Heart right ventricle (tissue), 16 donors: ENCODE measurements around the gene CPNE2. TPM values are rescaled to one million over a fixed set of nuclear protein-coding genes. Genes with fewer than 3 reads are reported as not detected.
"Not testable (repeated sequence)": the region's sequence is repeated elsewhere in the genome, so short reads cannot be mapped to it uniquely, and the experiment has no call there.

Experiments used
- ATAC-seq, 8 donors: fragments of 200-7000 bp; cut with Tn5 transposase; one replicate each; pipeline ENCODE4 v1.9.1; 2020; ENCODE audit warnings: mild to moderate bottlenecking in 8 of 8, moderate library complexity in 8 of 8, moderate number of reproducible peaks in 1 of 8
- DNase-seq, 2 donors: peaks; one replicate each; pipeline ENCODE4 v3.0.0-alpha.2; 2020
- H3K27ac ChIP-seq, 10 donors: fragments of 200-600 bp; sonication (generic) in 2 of 10; one replicate each; pipeline versions ENCODE4 v1.5.0 to v1.8.0; 2020 to 2022; ENCODE audit warnings: mild to moderate bottlenecking in 3 of 10
- H3K27me3 ChIP-seq, 7 donors: fragments of 200-600 bp; one replicate each; pipeline ENCODE4 v1.8.0; 2021 to 2022; ENCODE audit warnings: mild to moderate bottlenecking in 2 of 7
- H3K36me3 ChIP-seq, 9 donors: fragments of 200-600 bp; sonication (generic) in 1 of 9; one replicate each; pipeline versions ENCODE4 v1.5.0 to v1.8.0; 2020 to 2022; ENCODE audit warnings: mild to moderate bottlenecking in 2 of 9
- H3K4me1 ChIP-seq, 9 donors: fragments of 200-600 bp; sonication (generic) in 1 of 9; one replicate each; pipeline versions ENCODE4 v1.5.0 to v1.8.0; 2020 to 2022; ENCODE audit warnings: mild to moderate bottlenecking in 4 of 9
- H3K4me3 ChIP-seq, 10 donors: fragments of 200-600 bp; sonication (generic) in 2 of 10; one replicate each; pipeline versions ENCODE4 v1.5.0 to v1.8.0; 2020 to 2022; ENCODE audit warnings: mild to moderate bottlenecking in 7 of 10, moderate library complexity in 2 of 10
- H3K9me3 ChIP-seq, 11 donors: fragments of 200-600 bp in 10 of 11; sonication (generic) in 2 of 11; one replicate each; pipeline versions ENCODE4 v1.5.0 to v1.8.0; 2013 to 2022; ENCODE audit warnings: mild to moderate bottlenecking in 2 of 11, control low read depth in 1 of 11, moderate library complexity in 1 of 11
- WGBS, 2 donors: extraction: QIAGEN DNeasy Blood & Tissue Kit; methylation state at CpG; one replicate each; pipeline ENCODE4 v1.1.7; 2013; ENCODE audit warnings: inconsistent platforms in 1 of 2; 5-methylcytosine and 5-hydroxymethylcytosine counted together
- intact Hi-C, 10 donors: fragments of 100-400 bp; cut with DNase I; formaldehyde crosslinking; loops; one replicate each; pipeline versions ENCODE4 v1.11.1 to v1.14.2; 2022
- polyA plus RNA-seq, 2 donors: library from polyadenylated mRNA; stranded (reverse); fragments of 200-250 nt; gene quantifications; one replicate each; pipeline ENCODE4 v1.2.3, GENCODE V29; 2013
- total RNA-seq, 10 donors: library from RNA; stranded (reverse); fragmentation: NEBNext Ultra II Directional in 3 of 10; extraction: Animal tissue kit (Norgen Biotek cat#: 25700) in 3 of 10; gene quantifications; one replicate each; pipeline versions ENCODE4 v1.2.1 to v1.2.4, GENCODE V29; 2021 to 2023
- TF ChIP-seq, protein P1 (sequence below), 9 donors: fragments of 200-600 bp; sonication (generic) in 2 of 9; IDR thresholded peaks; one replicate each; pipeline versions ENCODE4 v1.5.0 to v1.8.0; 2021 to 2022; ENCODE audit warnings: antibody characterized with exemption in 9 of 9, mild to moderate bottlenecking in 5 of 9, moderate library complexity in 1 of 9
- donor health status: Arrhythmogenic right ventricular cardiomyopathy.
- donor health status: ischemic (EF 13 %, LVEDD 7.1; RV severe dilation, severe dysfunction).
- donor health status: healthy with polysubstance abuse.
- donor health status: DM: no; HTN: yes; CAD: no.
- donor health status: DM: no; HTN: no; CAD: no.
- donor health status: ischemic (EF 25% LVEDD 6.9; RV normal size, moderate dysfunction).
- donor health status: ischemic (EF 25% LVEDD 5.7; RV mildly dilated, moderate dysfunction).
- donor health status: healthy.
- donor health status: DM: yes; HTN: yes; CAD: no.
- donor health status: Ischemic cardiomyopathy.
- donor health status: ischemic (EF 35%, LVEDD 5.7; RV mildly dilated, moderate dysfunction).
- donor health status: nonischemic (EF 11% LVEDD 7.7; RV severe dilation, severe dysfunction).
- donor health status: DM: yes; HTN: yes; CAD: no.
- donor health status: PGD.
- donor health status: ischemic (EF 29% LVEDD 5.4; RV normal size, mild dysfunction).
- donor health status: nonischemic (EF 23%, LVEDD 6.1; RV moderate dilation, normal function).

The CPNE2 gene
- total and polyA plus RNA-seq, 12 donors, result 6.5 to 32.1 (median 11.0) TPM

DNA sequence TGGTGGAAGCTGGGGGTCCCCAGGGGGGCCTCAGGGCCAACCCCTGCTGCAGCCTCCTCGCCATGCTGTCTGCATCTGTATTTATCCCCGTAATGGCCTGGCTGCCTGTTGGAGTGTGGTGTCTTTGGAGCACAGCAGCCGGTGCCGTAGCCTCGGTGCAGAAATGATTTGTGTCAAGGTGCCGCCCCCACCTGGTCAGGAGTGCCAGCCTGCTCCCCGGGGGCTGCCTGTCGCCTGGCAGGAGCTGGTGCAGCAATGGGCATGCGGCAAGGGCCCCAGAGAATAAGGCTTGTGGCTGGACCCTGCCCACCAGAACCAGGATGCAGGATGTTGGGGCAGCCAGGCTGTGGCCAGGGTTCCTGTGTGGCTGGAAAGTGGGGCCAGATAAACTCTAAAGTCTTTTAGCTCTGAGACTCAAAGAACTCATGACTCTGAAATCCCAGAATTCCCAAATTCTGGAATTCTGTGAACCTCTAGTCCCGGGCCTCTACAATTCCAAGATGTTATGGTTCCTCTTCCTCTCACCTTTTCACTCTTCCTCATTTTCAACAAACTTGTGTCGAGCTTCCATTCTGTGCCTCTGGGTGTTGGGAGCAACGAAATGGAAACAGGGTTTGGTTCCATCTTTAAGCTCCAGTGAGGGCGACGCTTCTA lies 5.9 kb downstream of the CPNE2 start:
- ATAC-seq (no peak), DNase-seq (no peak)
- H3K36me3 ChIP-seq, result peaks cover 0 to 8% (median 0%) of the 10 kb centered on the region in 9 donors
- intact Hi-C loops, result loop anchor here in 1 of 10 donors (10.0 kb wide), 1 partner anchor 46 kb away; no protein-coding TSS in a partner anchor
- peaks cover 10 to 46% (median 26%) of the 10 kb centered on the region in 9 donors for H3K4me1 ChIP-seq
- TF ChIP-seq, protein P1, sequence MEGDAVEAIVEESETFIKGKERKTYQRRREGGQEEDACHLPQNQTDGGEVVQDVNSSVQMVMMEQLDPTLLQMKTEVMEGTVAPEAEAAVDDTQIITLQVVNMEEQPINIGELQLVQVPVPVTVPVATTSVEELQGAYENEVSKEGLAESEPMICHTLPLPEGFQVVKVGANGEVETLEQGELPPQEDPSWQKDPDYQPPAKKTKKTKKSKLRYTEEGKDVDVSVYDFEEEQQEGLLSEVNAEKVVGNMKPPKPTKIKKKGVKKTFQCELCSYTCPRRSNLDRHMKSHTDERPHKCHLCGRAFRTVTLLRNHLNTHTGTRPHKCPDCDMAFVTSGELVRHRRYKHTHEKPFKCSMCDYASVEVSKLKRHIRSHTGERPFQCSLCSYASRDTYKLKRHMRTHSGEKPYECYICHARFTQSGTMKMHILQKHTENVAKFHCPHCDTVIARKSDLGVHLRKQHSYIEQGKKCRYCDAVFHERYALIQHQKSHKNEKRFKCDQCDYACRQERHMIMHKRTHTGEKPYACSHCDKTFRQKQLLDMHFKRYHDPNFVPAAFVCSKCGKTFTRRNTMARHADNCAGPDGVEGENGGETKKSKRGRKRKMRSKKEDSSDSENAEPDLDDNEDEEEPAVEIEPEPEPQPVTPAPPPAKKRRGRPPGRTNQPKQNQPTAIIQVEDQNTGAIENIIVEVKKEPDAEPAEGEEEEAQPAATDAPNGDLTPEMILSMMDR (IDR thresholded peaks at IDR 0.05), result no peak
- H3K27ac ChIP-seq, result no peak overlapping the region
- no peak overlapping the region for H3K4me3 ChIP-seq
- WGBS, 2 donors, result 68 to 74% methylated on average over 14 of the region's 14 CpGs
- H3K27me3 ChIP-seq, result no peaks in the 10 kb centered on the region
- no peaks in the 10 kb centered on the region for H3K9me3 ChIP-seq

DNA sequence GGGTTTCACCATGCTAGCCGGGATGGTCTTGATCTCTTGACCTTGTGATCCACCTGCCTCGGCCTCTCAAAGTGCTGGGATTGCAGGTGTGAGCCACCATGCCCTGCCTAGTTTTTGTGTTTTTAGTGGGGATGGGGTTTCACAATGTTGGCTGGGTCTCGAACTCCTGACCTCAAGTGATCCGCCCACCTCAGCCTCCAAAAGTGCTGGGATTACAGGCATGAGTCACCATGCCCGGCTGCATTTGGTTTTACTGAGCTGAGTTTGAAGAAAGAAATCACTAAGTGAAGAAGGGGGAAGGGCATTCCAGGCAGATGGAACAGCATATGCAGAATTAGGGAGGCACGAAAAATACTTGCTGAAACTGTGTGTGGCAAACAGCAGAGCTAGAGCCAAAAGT lies 7.6 kb downstream of the CPNE2 start:
- not testable (repeated sequence) for DNase-seq, H3K9me3 ChIP-seq, H3K4me3 ChIP-seq, H3K27me3 ChIP-seq, H3K27ac ChIP-seq, ATAC-seq, H3K36me3 ChIP-seq
- WGBS, 2 donors, result 84 to 90% methylated on average over 6 of the region's 6 CpGs
- intact Hi-C loops, result loop anchor here in 2 of 10 donors (10.0 kb wide), 2 partner anchors 45 to 55 kb away; no protein-coding TSS in a partner anchor
- H3K4me1 ChIP-seq, result peaks cover 2 to 37% (median 16%) of the 10 kb centered on the region in 9 donors

DNA sequence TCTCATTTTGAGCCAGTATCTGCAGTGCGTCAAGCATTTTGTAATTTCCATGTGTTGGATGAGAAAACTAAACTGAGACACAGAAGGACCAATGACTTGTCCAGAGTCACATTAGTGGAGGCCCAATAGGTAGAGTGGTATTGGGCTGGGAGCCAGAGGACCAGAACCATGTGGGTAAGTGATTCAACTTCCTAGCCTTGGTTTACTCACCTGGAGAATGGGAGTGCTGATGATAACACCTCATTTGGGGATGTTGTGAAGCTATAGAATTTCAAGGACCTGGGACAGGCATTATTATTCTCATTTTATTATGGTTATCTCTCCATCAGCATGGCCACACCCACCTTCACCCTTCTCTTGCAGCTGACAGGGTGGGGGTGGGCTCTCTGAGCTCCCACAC lies 8.1 kb downstream of the CPNE2 start:
- Histone ChIP-seq H3K36me3 (peaks cover 0 to 4% (median 0%) of the 10 kb centered on the region in 9 donors), H3K27ac (no peak overlapping the region), H3K4me3 (no peak overlapping the region), H3K4me1 (peaks cover 0 to 38% (median 16%) of the 10 kb centered on the region in 9 donors), H3K27me3 (no peaks in the 10 kb centered on the region), H3K9me3 (no peaks in the 10 kb centered on the region)
- TF ChIP-seq, protein P1 (IDR thresholded peaks at IDR 0.05), result no peak
- 96 to 100% methylated on average over 1 of the region's 1 CpG for WGBS, 2 donors
- DNase-seq (no peak), ATAC-seq (no peak)
- intact Hi-C loops, result loop anchor here in 1 of 10 donors (10.0 kb wide), 1 partner anchor 54 kb away; no protein-coding TSS in a partner anchor

DNA sequence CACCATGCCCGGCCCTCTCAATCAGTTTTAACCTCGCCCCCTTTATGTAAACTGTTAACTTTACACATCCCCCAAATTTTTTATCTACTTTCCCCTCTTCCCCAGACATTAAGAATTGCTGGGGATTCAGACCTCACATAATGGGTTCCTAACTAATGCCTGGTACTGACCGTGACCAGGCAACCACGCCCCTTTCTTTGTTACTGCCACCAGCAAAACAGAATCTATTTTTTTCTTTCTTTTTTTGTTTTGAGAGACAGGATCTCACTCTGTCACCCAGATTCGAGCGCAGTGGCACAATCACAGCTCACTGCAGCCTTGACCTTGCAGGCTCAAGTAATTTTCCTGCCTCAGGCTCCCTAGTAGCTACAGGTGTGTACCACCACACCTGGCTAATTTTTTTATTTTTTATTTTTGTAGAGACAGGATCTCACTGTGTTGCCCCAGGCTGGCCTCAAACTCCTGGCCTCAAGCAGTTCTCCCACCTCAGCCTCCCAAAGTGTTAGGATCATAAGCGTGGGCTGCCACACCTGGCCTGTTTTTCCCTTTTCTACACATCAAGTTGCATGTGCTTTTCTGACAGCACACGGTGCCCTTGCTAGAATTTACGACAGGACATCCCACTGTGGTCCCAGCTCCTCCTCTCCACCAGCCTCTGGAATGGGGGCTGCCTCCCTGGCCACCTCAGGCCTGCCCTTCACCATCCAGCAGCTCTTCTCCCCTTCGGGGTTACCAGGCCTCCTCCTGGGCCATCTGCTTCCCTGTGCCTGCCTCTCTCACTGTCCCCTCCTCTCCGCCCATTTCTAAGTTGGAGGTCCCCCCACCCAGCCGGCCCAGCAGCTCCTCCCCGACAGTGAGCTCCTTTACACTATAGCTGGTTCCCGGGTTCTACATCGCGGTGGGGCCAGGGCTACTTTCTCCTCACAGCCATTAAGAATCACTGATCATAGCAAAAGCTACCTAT lies 10.8 kb downstream of the CPNE2 start:
- 86% methylated on average over 16 of the region's 16 CpGs for WGBS, 2 donors
- Histone ChIP-seq H3K27ac (no peak overlapping the region), H3K9me3 (no peaks in the 10 kb centered on the region), H3K4me1 (peaks cover 0 to 46% (median 29%) of the 10 kb centered on the region in 9 donors), H3K36me3 (no peaks in the 10 kb centered on the region), H3K4me3 (no peak overlapping the region), H3K27me3 (no peaks in the 10 kb centered on the region)
- TF ChIP-seq, protein P1 (IDR thresholded peaks at IDR 0.05), result no peak
- intact Hi-C loops, result loop anchor here in 1 of 10 donors (10.0 kb wide), 1 partner anchor 52 kb away; no protein-coding TSS in a partner anchor
- no peak for ATAC-seq
- no peak for DNase-seq
